GM18520 (cell line): Measurements from ENCODE around the gene ANTXRL.
"Not testable (repeated sequence)": the region's sequence is repeated elsewhere in the genome, so short reads cannot be mapped to it uniquely, and the experiment has no call there.

Experiments
- ATAC-seq: cut with Tn5 transposase; IDR thresholded peaks from one replicate; pipeline ENCODE4 v1.9.1; 2021; ENCODE audit not compliant: unreplicated experiment

The ANTXRL gene

GRCh38 chr10:46272863-46273415, 13.9 kb upstream of the ANTXRL start:
- no peak for ATAC-seq

DNA sequence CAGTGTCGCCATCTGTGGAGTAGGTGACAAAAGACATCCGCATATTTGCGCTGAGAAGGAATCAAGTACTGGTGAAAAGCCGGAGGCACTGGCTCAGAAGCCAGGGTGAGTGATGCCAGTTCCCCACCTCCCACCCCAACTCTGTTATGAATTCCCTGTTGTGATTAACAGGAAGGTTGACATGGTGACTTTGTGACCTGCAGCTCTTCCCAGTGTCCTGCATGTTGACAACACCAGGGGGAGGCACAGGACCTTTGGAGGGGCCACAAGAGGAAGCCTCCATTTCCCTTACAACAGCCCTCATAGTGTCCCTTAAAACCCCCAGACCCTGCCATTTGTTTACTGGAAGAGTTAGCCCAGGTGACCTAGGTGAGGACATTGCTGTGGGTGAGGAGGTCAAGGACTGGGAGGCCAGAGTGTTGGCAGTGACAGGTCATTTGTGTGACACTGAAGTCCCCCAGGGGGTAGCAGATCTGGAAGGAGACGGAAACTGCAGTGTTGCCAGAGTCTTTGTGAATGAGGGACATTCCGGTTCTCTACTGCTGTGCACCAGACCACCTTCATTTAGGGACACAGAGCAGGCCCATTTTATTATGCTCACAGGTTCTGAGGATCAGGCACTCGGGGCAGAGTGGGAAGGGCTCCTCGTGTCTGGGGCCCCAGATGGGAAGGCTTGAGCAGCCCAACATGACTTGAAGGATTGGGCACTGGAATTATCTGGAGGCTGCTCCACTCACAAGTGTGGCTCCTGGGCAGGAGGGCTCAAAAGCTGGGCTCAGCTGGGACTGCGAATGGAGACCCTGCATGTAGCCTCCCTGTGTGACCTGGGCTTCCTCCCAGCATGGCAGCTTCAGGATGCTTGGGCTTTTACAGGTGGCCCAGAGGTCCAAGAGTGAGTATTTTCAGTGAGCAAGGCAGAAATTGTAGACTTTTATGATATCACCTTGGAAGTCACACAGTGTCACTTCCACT, 13.0 kb upstream of the ANTXRL start:
- no peak for ATAC-seq

GRCh38 chr10:46277840-46278239, 9.0 kb upstream of the ANTXRL start:
- no peak for ATAC-seq

DNA sequence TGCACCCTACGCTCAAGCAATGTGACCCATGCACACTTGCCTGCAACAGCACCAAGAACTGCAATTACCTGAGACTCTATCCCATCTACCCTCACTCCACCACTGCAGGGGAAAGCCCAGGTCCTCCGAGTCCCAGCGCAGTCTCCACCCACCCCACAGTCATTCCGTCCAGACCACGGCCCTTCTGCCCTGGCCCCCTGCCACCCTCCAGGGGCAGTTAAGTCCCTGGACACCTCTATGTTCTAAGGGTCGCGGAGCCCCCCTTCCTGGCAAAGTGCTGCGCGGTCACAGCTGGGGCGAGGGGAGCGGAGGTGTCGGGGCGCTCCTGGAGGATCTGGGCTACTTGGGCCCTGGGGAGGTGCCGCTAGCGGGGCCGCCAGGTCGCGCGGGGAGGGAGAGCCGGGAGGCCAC, 4.4 kb upstream of the ANTXRL start:
- ATAC-seq: not testable (repeated sequence)

GRCh38 chr10:46282842-46283574, 3.8 kb upstream of the ANTXRL start:
- ATAC-seq: no peak

DNA sequence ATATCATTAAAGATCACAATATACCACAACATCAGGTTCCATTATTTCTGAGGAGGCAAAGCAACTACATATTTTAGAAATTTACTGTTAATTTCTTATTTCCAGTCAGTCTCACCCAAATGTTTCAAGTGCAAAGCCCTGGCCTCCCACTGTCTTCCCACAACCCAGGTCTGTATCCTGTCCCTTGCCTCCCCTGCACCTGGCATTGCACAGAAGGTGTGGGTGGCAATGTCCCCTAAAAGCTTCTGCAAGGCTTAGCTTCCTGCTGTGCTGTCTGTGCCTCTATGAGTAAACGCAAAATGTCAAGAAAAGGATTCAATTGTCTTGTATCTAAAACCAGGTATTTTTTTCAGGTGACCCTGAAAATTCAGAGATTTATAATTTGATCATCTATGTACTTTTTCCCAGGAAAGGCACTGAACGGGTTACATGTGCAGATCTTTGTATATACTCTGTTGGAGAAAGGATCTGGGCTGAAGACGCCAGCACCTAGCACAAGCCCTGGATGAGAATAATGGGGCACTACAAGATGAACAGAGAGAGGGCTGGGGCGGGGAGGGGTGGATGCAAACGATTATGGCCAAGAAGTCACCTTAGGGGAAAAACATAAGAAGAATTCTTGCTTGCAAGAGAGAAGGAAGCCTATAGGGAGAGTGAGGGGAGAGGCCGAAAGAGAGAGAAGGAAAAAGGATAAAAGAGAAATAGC, 3.1 kb upstream of the ANTXRL start:
- ATAC-seq: no peak

DNA sequence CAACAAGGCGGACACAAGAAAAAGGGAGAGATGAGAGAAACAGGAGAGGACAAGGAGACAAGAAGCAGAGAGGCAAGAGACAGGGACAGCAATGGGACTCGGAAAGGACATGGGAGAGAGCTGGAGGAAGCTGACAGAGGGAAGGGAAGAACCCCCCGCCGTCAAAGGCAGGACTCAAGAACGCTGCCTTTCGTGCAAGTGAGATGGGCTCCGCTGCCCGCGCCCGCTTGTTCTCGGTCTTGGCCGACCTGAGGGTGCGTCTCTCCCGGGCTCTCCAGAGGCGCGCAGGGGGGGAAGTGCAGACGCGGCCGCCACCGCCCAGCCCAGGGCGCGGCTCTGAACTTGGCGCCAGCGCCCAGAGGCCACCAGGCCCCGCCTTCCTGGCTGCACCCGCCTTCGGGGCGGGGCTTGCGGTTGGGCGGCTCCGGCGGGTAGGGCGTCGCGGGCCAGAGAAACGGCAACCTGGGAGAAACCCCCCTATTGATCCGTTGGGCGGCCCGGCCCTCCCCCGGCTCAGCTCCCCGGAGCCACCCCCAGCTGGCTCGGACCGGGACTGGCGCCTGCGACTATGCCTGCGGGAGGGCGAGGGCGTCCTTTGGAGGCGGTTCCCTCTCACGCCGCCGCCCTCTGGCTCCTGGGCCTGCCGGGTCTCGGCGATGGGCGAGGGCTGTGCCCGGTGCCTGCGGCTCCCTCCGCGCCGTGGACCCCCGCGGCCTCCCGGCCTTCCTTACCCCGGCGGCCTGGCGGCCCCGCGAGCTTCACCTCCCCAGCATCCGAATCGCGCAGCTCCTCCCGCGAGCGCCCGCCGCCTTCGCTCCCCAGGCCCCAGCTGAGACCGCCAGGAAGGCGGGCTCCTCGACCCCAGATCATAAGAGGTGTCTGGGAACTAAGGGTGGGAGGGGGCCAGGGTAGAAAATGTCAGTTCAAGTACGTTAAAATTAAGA, 2.2 kb upstream of the ANTXRL start:
- peak; percentile 89 for ATAC-seq

DNA sequence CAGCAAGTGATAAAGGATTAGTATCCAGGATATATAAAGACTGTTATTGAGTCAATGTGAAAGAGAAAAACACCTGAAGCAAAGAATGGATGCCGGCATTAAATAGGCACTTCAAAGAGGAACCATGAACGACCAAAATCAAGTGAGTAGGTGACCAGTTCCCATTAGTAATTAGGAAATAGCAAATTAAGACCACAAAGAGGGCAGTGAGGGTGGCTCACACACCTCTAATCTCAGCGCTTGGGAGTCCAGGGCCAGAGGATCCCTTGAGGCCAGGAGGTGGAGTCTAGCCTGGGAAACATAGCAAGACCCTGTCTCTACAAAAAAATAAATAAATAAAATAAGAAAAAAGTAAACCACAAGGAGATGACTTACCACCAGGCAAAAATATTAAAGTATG, 1.5 kb upstream of the ANTXRL start:
- no peak for ATAC-seq

DNA sequence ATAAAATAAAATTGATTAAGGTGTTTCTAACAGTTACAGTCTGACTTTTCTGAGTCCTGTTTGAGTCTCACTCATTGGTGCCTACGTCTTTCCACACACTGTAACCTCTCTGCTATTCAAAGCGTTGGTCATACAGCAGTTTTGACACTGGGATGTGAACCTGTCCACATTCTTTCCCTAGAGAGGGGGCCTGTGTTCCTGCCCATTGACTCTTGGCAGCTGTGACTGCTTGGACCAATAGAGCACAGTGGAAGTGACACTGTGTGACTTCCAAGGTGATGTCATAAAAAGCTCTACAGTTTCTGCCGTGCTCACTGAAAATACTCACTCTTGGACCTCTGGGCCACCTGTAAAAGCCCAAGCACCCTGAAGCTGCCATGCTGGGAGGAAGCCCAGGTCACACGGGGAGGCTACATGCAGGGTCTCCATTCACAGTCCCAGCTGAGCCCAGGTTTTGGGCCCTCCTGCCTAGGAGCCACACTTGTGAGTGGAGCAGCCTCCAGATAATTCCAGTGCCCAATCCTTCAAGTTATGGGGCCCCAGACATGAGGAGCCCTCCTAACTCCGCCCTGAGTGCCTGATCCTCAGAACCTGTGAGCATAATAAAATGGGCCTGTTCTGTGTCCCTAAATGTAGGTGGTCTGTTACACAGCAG, 704 bp upstream of the ANTXRL start:
- no peak for ATAC-seq

DNA sequence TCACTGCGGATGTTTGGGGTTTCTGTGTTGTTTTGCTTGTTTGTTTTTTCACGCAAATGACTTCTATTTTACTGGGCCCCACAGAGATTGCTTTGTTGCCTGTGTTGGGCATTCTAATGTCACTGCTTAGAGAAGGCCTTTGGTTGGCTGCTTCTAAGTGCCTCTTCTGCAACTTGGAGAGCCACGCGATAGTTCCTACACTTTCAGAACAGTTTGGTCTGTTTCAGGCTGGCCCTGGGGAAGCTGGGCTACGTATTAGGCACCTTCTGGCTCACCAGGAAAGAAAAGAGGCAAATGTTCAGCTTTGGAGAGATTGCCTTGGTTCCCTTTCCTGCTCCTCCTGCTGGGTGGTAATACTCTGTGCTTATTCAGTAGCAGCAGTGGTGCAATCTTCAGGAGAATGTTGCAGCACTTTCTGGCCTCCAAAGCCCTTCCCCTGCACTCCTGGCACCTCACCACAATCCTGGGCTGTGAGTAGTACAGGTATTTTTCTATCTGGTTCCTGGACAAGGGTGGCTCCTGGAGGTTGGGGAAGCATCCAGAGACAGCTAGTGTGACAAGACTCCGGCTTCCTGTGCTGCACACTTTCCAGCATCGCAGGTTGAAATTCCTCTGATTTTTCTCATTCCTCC, 1.2 kb downstream of the ANTXRL start:
- no peak for ATAC-seq

GRCh38 chr10:46288601-46289206, 1.9 kb downstream of the ANTXRL start:
- ATAC-seq: no peak

DNA sequence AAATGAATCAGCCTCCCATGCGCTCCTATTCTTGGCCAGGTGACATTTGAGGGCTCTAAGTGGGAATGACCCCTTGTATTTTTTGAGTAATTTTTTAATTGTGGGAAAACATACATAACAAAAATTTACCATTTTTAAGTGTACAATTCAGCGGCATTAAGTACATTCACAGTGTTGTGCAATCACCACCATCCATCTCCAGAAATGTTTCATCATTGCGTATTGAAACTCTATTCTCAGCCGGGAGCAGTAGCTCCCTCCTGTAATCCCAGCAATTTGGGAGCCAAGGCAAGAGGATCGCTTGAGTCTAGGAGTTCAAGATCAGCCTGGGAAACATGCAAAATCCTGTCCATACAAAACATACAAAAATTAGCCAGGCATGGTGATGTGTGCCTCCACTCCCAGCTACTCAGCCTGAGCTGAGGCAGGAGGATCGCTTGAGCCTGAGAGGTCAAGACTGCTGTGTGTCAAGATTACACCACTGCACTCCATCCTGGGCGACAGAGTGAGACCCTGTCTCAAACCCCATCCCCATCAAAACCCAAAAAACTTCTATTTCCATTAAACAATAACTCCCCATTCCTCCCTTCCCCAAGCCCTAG, 2.5 kb downstream of the ANTXRL start:
- no peak for ATAC-seq

DNA sequence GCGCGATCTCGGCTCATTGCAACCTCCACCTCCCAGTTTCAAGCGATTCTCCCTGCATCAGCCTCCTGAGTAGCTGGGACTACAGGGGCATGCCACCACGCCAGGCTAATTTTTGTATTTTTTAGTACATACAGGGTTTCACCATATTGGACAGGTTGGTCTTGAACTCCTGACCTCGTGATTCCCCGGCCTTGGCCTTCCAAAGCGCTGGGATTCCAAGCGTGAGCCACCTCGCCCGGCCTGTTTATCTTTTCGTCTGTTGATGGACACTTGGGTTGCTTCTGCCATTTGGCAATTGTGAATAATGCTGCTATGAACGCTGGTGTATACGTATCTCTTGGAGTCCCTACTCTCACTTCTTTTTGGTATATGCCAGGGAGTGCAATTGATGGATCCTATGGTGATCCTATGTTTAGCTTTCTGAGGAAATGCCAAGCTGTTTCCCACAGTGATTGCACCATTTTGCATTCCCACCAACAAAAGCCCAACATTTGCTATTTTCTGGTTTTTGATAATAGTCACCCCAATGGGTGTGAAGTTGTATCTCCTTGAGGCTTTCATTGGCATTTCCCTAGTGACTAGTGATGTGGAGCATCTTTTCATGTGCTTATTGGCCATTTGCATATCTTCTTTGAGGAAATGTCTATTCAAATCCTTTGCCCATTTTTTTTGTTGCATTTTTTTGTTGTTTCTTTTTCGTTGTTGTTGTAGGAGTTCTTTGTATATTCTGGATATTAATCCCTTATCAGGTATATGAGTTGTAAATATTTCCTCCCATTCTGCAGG, 3.5 kb downstream of the ANTXRL start:
- ATAC-seq: no peak

- no peak for ATAC-seq
Observed at GRCh38 chr10:46291817-46292572, 5.2 kb downstream of the ANTXRL start.

- no peak for ATAC-seq
Observed at GRCh38 chr10:46292573-46293023, 5.8 kb downstream of the ANTXRL start.

- no peak for ATAC-seq
Observed at GRCh38 chr10:46293228-46293627, 6.4 kb downstream of the ANTXRL start.
